Endothelial cell of umbilical vein (primary cell): Measurements from ENCODE around the gene TMEM186. TPM values are rescaled to one million over a fixed set of nuclear protein-coding genes. Genes with fewer than 3 reads are reported as not detected.

Experiments used
- Bru-seq: library from RNA; stranded (reverse); fragments of 400-500 nt; gene quantifications from one replicate; lab custom pipeline; 2021; lab: Mats Ljungman, UMichigan
- BruChase-seq, 2 experiments: library from RNA; stranded (reverse); fragments of 400-500 nt; gene quantifications; one replicate each; lab custom pipeline; 2021; lab: Mats Ljungman, UMichigan
- BruUV-seq: library from RNA; stranded (reverse); fragments of 400-500 nt; replicated peaks from 2 replicates; lab custom pipeline; 2021; lab: Mats Ljungman, UMichigan
- CTCF ChIA-PET: fragments of 300-600, 350-600 bp; sonication (Branson Sonifier 250); formaldehyde crosslinking; loops from one replicate; lab custom pipeline; 2021; ENCODE audit warnings: antibody characterized with exemption, inconsistent platforms; lab: Charles Lee
- POLR2A ChIA-PET: fragments of 300-600, 350-600 bp; sonication (Branson Sonifier 250); formaldehyde crosslinking; loops from one replicate; lab custom pipeline; 2021; ENCODE audit warnings: antibody characterized with exemption, inconsistent platforms; lab: Charles Lee
- DNase-seq: peaks from one replicate; pipeline ENCODE4 v3.0.0-alpha.2; 2011; ENCODE audit warnings: low read depth, low spot score
- FAIRE-seq: peaks from 2 replicates; lab custom pipeline; 2011; peaks lifted over from hg19 to GRCh38; lab: Jason Lieb, UNC
- H2AFZ ChIP-seq: 2 replicates; pipeline ENCODE4 v1.6.0; 2012; ENCODE audit warnings: low read depth, low read length, control low read depth, inconsistent platforms
- H3K27ac ChIP-seq: 2 replicates; pipeline ENCODE4 v1.5.1; 2011; ENCODE audit warnings: low read depth, mild to moderate bottlenecking, control low read depth, low read length, moderate library complexity; ENCODE audit not compliant: insufficient read depth
- H3K27me3 ChIP-seq, 2 experiments: 2 replicates each; pipeline versions ENCODE4 v1.6.0 to v1.6.1; 2011; ENCODE audit warnings: low read length in 2 of 2, mixed read lengths in 1 of 2; ENCODE audit not compliant: control insufficient read depth in 2 of 2, insufficient read depth in 2 of 2
- H3K36me3 ChIP-seq, 2 experiments: 2 replicates in 1 of 2; 3 replicates in 1 of 2; pipeline ENCODE4 v1.5.1; 2011; ENCODE audit warnings: low read length in 2 of 2, mild to moderate bottlenecking in 1 of 2, moderate library complexity in 1 of 2; ENCODE audit not compliant: control insufficient read depth in 2 of 2, insufficient read depth in 2 of 2; ENCODE audit errors: extremely low read depth in 1 of 2
- H3K4me1 ChIP-seq: 3 replicates; pipeline ENCODE4 v1.5.1; 2011; ENCODE audit warnings: mild to moderate bottlenecking, low read length; ENCODE audit not compliant: control insufficient read depth, insufficient read depth; ENCODE audit errors: extremely low read depth
- H3K4me2 ChIP-seq: 2 replicates; pipeline ENCODE4 v1.6.1; 2011; ENCODE audit warnings: low read length, control low read depth, mixed read lengths; ENCODE audit not compliant: insufficient read depth
- H3K4me3 ChIP-seq, 3 experiments: fragments of 200-600 bp in 1 of 3; sonication (generic), shearing (Covaris generic) in 1 of 3; replicated peaks in 1 of 3; 2 replicates each; pipeline ENCODE4 v1.5.1; 2011 to 2016; ENCODE audit warnings: control low read depth in 3 of 3, low read length in 3 of 3, mild to moderate bottlenecking in 2 of 3, inconsistent platforms in 1 of 3, low read depth in 1 of 3, moderate library complexity in 1 of 3; ENCODE audit not compliant: insufficient read depth in 1 of 3
- H3K79me2 ChIP-seq: 2 replicates; pipeline ENCODE4 v1.6.0; 2012; ENCODE audit warnings: low read length, inconsistent platforms; ENCODE audit not compliant: control insufficient read depth, insufficient read depth
- H3K9ac ChIP-seq: replicated peaks from 2 replicates; pipeline ENCODE3; 2011; ENCODE audit warnings: low read length, control low read depth; ENCODE audit not compliant: insufficient read depth; ENCODE audit errors: extremely low read depth
- H3K9me1 ChIP-seq: replicated peaks from 3 replicates; pipeline ENCODE4 v1.6.0; 2011; ENCODE audit warnings: mild to moderate bottlenecking, low read length; ENCODE audit not compliant: control insufficient read depth, insufficient read depth; ENCODE audit errors: extremely low read depth
- H3K9me3 ChIP-seq: replicated peaks from 2 replicates; pipeline ENCODE4 v1.5.1; 2012; ENCODE audit warnings: low read length, inconsistent platforms; ENCODE audit not compliant: control insufficient read depth, insufficient read depth
- H4K20me1 ChIP-seq: replicated peaks from 2 replicates; pipeline ENCODE3; 2011; ENCODE audit warnings: mild to moderate bottlenecking, low read length; ENCODE audit not compliant: control insufficient read depth, insufficient read depth; ENCODE audit errors: extremely low read depth
- CTCF ChIP-seq, 2 donors: IDR thresholded peaks; 1 replicate in 1 of 2; 2 replicates in 1 of 2; pipeline ENCODE4 v1.5.1; 2011; ENCODE audit warnings: low read length in 2 of 2, mild to moderate bottlenecking in 2 of 2, moderate library complexity in 2 of 2, control low read depth in 1 of 2, inconsistent platforms in 1 of 2, low read depth in 1 of 2; ENCODE audit not compliant: insufficient read depth in 1 of 2; ENCODE audit errors: extremely low read depth in 1 of 2
- FOS ChIP-seq: IDR thresholded peaks from 2 replicates; pipeline ENCODE4 v1.6.1; 2011; ENCODE audit warnings: mild to moderate bottlenecking, low read length, moderate library complexity, borderline replicate concordance; ENCODE audit not compliant: insufficient read depth
- MAX ChIP-seq: IDR thresholded peaks from 2 replicates; pipeline ENCODE4 v1.6.1; 2011; ENCODE audit not compliant: insufficient read depth, insufficient read length
- MYC ChIP-seq: IDR thresholded peaks from one replicate; pipeline ENCODE4 v1.6.1; 2011; ENCODE audit warnings: mild to moderate bottlenecking, low read depth, low read length
- POLR2A ChIP-seq: IDR thresholded peaks from 2 replicates; pipeline ENCODE4 v1.6.1; 2012; ENCODE audit warnings: low read depth, mild to moderate bottlenecking, control low read depth, low read length
- POLR2AphosphoS5 ChIP-seq: IDR thresholded peaks from 2 replicates; pipeline ENCODE4 v1.6.1; 2012; ENCODE audit warnings: low read depth, mild to moderate bottlenecking, control low read depth, low read length, moderate library complexity; ENCODE audit not compliant: insufficient read depth
- dilution Hi-C: fragments of 300-500 bp; cut with MboI; formaldehyde crosslinking; loops from one replicate; pipeline ENCODE4 v1.15.0; 2019; ENCODE audit warnings: low sequenced_read_pairs; ENCODE audit not compliant: extremely low pct_ligation_motif_present
- intact Hi-C: fragments of 100-400 bp; cut with micrococcal nuclease; formaldehyde crosslinking; loops from one replicate; pipeline ENCODE4 v1.10.0; 2022
- long read RNA-seq: library from polyadenylated mRNA; stranded (forward); transcript quantifications from one replicate; pipeline ENCODE4 v2.0.0, GENCODE V29; 2021
- polyA minus RNA-seq, 3 experiments: library from RNA; depleted of rRNA, polyadenylated mRNA; stranded (reverse); fragments of >200 nt; gene quantifications; 1 replicate in 1 of 3; 2 replicates in 2 of 3; pipeline ENCODE4 v1.2.3, GENCODE V29; 2011
- polyA plus RNA-seq, 4 experiments: library from polyadenylated mRNA; depleted of rRNA in 3 of 4; stranded (reverse) in 3 of 4; unstranded in 1 of 4; fragments of >200 nt; gene quantifications; 2 replicates each; pipeline versions ENCODE4 v1.2.1 to v1.2.3, GENCODE V29; 2011 to 2012; ENCODE audit warnings: missing spikeins in 1 of 4
- total RNA-seq: library from RNA; stranded (reverse); gene quantifications from 2 replicates; pipeline ENCODE4 v1.2.3, GENCODE V29; 2021

TMEM186 gene
- total RNA-seq, result 8.3 and 9.6 TPM in 2 replicates
- 6.4 and 8.0 TPM in 2 replicates for polyA plus RNA-seq
- polyA plus RNA-seq (2011; cell fraction: cytosol; rRNA removed), result 6.9 and 7.8 TPM in 2 replicates
- 3.5 and 4.6 TPM in 2 replicates for polyA plus RNA-seq (2011; cell fraction: nucleus; rRNA removed)
- 10.1 and 11.9 TPM in 2 replicates for polyA plus RNA-seq (2012)
- 6.3 and 10.4 TPM in 2 replicates for polyA minus RNA-seq
- polyA minus RNA-seq (2011; cell fraction: cytosol; rRNA and poly(A)+ RNA removed), result 2.3 TPM
- polyA minus RNA-seq (2011; cell fraction: nucleus; rRNA and poly(A)+ RNA removed), result 1.2 and 2.1 TPM in 2 replicates
- percentile 69 among the genes with signal in this experiment for Bru-seq, nascent RNA
- percentile 58 among the genes with signal in this experiment for BruChase-seq, experiment 1, labeled RNA remaining after a 6-hour chase
- percentile 73 among the genes with signal in this experiment for BruChase-seq, experiment 2, labeled RNA remaining after a 2-hour chase
- long read RNA-seq, transcript TMEM186-201 (2 exons, 1,448 nt), result major isoform, 17 of 23 reads
- long read RNA-seq, partial matches to known transcripts, result 0 of 23 reads
- long read RNA-seq, other reads (novel, unspliced or antisense), result 6 of 23 reads

- Histone ChIP-seq H3K4me1 (peaks cover 25% of the 10 kb centered on the region), H3K9ac (peak within 1 kb of the TSS; percentile 83), H3K79me2 (peaks cover 61% of the 10 kb centered on the region), H4K20me1 (peaks cover 4% of the 10 kb centered on the region), H3K27me3 (no peaks in the 10 kb centered on the region), H2AFZ (peak within 1 kb of the TSS; percentile 65), H3K9me1 (no peaks in the 10 kb centered on the region), H3K4me3 (peak within 1 kb of the TSS; percentile 65 to 95 (median 83)), H3K9me3 (no peaks in the 10 kb centered on the region), H3K4me2 (peak within 1 kb of the TSS; percentile 99), H3K27ac (peak within 1 kb of the TSS; percentile 62), H3K36me3 (peaks cover 4 to 9% of the 10 kb centered on the region in 2 experiments)
- peak; percentile 88 for TF ChIP-seq POLR2AphosphoS5
- peak; percentile 86 for TF ChIP-seq POLR2A
- peak; percentile 86 for TF ChIP-seq MYC
- no peak for TF ChIP-seq FOS
- no peak for TF ChIP-seq CTCF (IDR thresholded peaks at IDR 0.05; ENCODE audit: extremely low read depth in 1 of 2, insufficient read depth in 1 of 2, low read depth in 1 of 2, low read length in 2 of 2)
- TF ChIP-seq MAX, result peak; percentile 85
- DNase-seq, result peak; percentile 98
- POLR2A ChIA-PET, result interaction anchor here (0.8 to 1.0 kb wide), 2 partner anchors 71 to 293 kb away, joined by 4 read pairs; partner anchors contain the start of gene CARHSP1
- CTCF ChIA-PET, result interaction anchor here (0.8 to 2.3 kb wide), 7 partner anchors 71 to 337 kb away, joined by 3 to 18 read pairs (median 4); partner anchors contain the start of gene CARHSP1
- BruUV-seq, result no TSS peak
- peak; percentile 99 for FAIRE-seq
- dilution Hi-C loops (no loop called here), intact Hi-C loops (loop anchor here (1.0 to 10.0 kb wide), 5 partner anchors 71 to 337 kb away; partner anchors contain the start of gene HAPSTR1)
Measured at GRCh38 chr16:8797364-8798173, at the start of gene TMEM186, which contains the start of gene PMM2. Gene TMEM186 (minus strand): TSS chr16:8797639. CDS start chr16:8797614, 25 bp downstream. Gene PMM2 (plus strand): TSS chr16:8797839. CDS start chr16:8797883, 44 bp downstream.
